Measurements from ENCODE around the gene TNFRSF13B. TPM values are rescaled to one million over a fixed set of nuclear protein-coding genes. Genes with fewer than 3 reads are reported as not detected.

Gene TNFRSF13B
- total and polyA plus RNA-seq, 2 experiments from 2014 or later = 0.24 TPM; not detected in 1

GRCh38 chr17:16917671-16918394, 54.1 kb downstream of the TNFRSF13B start (continued):
- TF ChIP-seq, protein P1, sequence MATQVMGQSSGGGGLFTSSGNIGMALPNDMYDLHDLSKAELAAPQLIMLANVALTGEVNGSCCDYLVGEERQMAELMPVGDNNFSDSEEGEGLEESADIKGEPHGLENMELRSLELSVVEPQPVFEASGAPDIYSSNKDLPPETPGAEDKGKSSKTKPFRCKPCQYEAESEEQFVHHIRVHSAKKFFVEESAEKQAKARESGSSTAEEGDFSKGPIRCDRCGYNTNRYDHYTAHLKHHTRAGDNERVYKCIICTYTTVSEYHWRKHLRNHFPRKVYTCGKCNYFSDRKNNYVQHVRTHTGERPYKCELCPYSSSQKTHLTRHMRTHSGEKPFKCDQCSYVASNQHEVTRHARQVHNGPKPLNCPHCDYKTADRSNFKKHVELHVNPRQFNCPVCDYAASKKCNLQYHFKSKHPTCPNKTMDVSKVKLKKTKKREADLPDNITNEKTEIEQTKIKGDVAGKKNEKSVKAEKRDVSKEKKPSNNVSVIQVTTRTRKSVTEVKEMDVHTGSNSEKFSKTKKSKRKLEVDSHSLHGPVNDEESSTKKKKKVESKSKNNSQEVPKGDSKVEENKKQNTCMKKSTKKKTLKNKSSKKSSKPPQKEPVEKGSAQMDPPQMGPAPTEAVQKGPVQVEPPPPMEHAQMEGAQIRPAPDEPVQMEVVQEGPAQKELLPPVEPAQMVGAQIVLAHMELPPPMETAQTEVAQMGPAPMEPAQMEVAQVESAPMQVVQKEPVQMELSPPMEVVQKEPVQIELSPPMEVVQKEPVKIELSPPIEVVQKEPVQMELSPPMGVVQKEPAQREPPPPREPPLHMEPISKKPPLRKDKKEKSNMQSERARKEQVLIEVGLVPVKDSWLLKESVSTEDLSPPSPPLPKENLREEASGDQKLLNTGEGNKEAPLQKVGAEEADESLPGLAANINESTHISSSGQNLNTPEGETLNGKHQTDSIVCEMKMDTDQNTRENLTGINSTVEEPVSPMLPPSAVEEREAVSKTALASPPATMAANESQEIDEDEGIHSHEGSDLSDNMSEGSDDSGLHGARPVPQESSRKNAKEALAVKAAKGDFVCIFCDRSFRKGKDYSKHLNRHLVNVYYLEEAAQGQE (IDR thresholded peaks at IDR 0.05; ENCODE audit: unreplicated experiment) = no peak
- TF ChIP-seq EZH2phosphoT487 (IDR thresholded peaks at IDR 0.05; ENCODE audit: unreplicated experiment) = no peak
- TF ChIP-seq, protein P2, sequence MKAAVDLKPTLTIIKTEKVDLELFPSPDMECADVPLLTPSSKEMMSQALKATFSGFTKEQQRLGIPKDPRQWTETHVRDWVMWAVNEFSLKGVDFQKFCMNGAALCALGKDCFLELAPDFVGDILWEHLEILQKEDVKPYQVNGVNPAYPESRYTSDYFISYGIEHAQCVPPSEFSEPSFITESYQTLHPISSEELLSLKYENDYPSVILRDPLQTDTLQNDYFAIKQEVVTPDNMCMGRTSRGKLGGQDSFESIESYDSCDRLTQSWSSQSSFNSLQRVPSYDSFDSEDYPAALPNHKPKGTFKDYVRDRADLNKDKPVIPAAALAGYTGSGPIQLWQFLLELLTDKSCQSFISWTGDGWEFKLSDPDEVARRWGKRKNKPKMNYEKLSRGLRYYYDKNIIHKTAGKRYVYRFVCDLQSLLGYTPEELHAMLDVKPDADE (IDR thresholded peaks at IDR 0.05) = no peak
- TF ChIP-seq NANOG (IDR thresholded peaks at IDR 0.05; ENCODE audit: borderline replicate concordance) = no peak
- TF ChIP-seq CTCF (conservative IDR thresholded peaks at IDR 0.05; ENCODE audit: low read depth in 2 of 2) = no peak
- no peak for TF ChIP-seq CREB1 (CRISPR knock-in tag; IDR thresholded peaks at IDR 0.05; ENCODE audit: low read depth)
- no peak for TF ChIP-seq POLR2AphosphoS5 (IDR thresholded peaks at IDR 0.05; ENCODE audit: low read depth)
- no peak for TF ChIP-seq EZH2 (IDR thresholded peaks at IDR 0.05; ENCODE audit: low read depth, unreplicated experiment)
- TF ChIP-seq ZNF114 (CRISPR knock-in tag; IDR thresholded peaks at IDR 0.05) = no peak

DNA sequence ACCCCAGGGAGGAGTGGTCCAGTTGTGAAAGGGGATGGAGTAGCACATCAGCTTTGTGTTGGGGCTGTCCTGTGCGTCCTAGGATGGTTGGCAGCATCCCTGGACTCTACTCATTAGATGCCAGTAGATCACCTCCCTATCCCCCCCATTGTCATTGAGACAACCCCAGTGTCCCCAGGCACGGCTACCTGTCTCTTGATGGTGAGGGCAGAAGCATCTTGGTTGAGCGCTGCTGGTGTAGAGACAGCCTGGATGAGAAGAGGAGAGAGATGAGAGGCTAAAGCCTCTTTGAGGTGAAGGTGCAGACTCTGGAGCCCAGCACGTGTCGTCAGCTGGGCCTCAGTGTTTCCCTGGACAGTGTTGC, 55.4 kb downstream of the TNFRSF13B start:
- no peak overlapping the region for H3K4me3 Mint-ChIP-seq
- no peaks in the 10 kb centered on the region; the same call in 2 of the 3 replicates for H3K36me3 Mint-ChIP-seq (ENCODE audit: low read depth)
- Histone ChIP-seq H3K27ac (ENCODE audit: low read depth) (no peak overlapping the region), H4K20me1 (replicated peaks; ENCODE audit: insufficient read depth) (no peaks in the 10 kb centered on the region), H3K79me2 (replicated peaks; ENCODE audit: insufficient read depth) (no peaks in the 10 kb centered on the region), H3K27me3 (ENCODE audit: insufficient read depth) (no peaks in the 10 kb centered on the region), H3K4me3 (no peak overlapping the region), H3K4me2 (no peak overlapping the region), H2AFZ (no peak overlapping the region), H3K36me3 (ENCODE audit: insufficient read depth) (no peaks in the 10 kb centered on the region), H3K9me2 (ENCODE audit: insufficient read depth) (no peaks in the 10 kb centered on the region), H3K4me1 (ENCODE audit: insufficient read depth) (no peaks in the 10 kb centered on the region), H3F3A (replicated peaks; ENCODE audit: low read depth) (no peaks in the 10 kb centered on the region)
- no peaks in the 10 kb centered on the region for H3K9me3 Mint-ChIP-seq
- H3K27me3 Mint-ChIP-seq (ENCODE audit: insufficient read depth, low read depth, poor library complexity) = peaks cover 3% of the 10 kb centered on the region
- peaks cover 3% of the 10 kb centered on the region; the same call in 1 of the 3 replicates for H3K4me1 Mint-ChIP-seq
- DNase-seq (ENCODE audit: low spot score) (no peak), ATAC-seq (no peak)
- no peak overlapping the region for H3K27ac Mint-ChIP-seq
- no peak for TF ChIP-seq CREB1 (CRISPR knock-in tag; IDR thresholded peaks at IDR 0.05; ENCODE audit: low read depth)
- TF ChIP-seq ZNF331 (CRISPR knock-in tag; IDR thresholded peaks at IDR 0.05; ENCODE audit: low read depth) = no peak
- no peak for TF ChIP-seq EZH2phosphoT487 (IDR thresholded peaks at IDR 0.05; ENCODE audit: unreplicated experiment)
- no peak for TF ChIP-seq EZH2 (IDR thresholded peaks at IDR 0.05; ENCODE audit: low read depth, unreplicated experiment)
- no peak for TF ChIP-seq STAT1 (IDR thresholded peaks at IDR 0.05; ENCODE audit: unreplicated experiment)
- no peak for TF ChIP-seq POLR2AphosphoS5 (IDR thresholded peaks at IDR 0.05; ENCODE audit: low read depth)
- TF ChIP-seq JUNB (IDR thresholded peaks at IDR 0.05; ENCODE audit: unreplicated experiment) = no peak
